GM19025 (cell line): ENCODE data around the gene SOX2.
"Not testable (repeated sequence)": the region's sequence is repeated elsewhere in the genome, so short reads cannot be mapped to it uniquely, and the experiment has no call there.

Source experiments
- ATAC-seq: cut with Tn5 transposase; IDR thresholded peaks from one replicate; pipeline ENCODE4 v1.9.1; 2021; ENCODE audit warnings: mild to moderate bottlenecking, low read depth, moderate library complexity; ENCODE audit not compliant: unreplicated experiment

SOX2 gene

DNA sequence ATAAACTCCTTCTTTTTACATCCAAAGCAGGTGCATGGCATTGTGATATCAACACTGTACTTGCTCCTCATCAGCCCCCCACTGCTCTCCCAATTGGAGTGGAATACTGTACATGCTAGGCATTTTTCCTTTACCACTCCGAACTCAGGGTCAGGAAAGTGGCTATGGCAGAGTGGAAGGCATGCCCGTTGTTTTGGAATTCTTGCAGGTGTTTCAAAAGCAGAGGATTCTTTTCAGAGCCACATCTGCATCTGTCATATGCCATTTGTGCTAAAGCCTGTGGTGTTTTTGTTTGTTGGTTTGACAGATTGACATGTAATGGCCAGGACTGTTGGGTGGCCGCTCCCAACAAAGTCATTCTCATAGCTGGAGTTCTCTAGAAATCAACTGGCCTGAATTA lies 41.7 kb downstream of the SOX2 start:
- no peak for ATAC-seq

DNA sequence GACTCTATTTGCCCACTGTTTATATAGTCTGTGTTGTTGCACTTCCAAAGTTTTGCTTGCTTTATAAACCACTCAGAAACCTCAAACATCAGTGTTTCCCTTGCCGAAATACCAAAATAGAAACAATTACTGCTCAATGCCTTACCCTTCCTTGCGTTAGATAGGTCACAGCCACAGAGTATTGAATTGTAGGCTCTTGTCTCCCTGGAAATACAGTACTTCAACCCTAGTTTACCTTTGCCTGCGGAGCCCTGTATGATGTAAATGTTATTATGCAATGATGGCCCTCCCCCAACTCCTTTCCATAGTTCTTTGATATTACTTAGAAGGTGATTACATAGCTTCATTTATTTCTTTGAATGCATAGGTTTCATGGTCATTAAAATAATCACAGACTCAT lies 44.2 kb downstream of the SOX2 start:
- no peak for ATAC-seq

DNA sequence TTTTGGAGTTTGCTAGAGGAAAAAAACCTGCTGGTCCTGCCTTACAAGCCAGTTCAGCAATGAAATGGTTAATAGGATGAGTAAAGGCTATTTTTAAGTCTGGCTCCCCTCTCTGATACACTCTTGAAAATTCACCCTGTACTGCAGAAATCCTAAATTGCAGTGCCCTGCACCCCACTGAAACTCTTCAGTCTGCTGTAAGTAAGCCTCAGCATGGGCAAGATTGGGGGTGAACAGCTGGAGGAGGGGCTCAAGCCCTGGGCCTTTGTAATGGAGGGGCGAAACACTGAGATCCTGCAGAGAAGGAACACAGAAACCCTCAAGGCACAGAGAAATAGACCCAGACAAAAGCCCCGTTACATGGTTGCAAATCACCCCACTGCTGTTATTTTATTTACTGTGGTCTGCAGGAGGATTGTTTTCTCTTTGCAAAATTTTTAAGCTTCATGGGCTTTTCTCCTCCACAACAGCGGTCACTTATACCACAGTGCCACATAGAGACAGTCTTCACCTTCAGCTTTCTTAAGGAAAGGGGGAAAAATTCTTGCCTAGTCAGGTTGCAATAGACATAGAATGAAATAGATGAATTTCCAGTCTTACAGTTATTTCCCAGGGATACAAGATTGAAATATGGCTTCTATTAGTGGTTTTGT lies 45.0 kb downstream of the SOX2 start:
- no peak for ATAC-seq

DNA sequence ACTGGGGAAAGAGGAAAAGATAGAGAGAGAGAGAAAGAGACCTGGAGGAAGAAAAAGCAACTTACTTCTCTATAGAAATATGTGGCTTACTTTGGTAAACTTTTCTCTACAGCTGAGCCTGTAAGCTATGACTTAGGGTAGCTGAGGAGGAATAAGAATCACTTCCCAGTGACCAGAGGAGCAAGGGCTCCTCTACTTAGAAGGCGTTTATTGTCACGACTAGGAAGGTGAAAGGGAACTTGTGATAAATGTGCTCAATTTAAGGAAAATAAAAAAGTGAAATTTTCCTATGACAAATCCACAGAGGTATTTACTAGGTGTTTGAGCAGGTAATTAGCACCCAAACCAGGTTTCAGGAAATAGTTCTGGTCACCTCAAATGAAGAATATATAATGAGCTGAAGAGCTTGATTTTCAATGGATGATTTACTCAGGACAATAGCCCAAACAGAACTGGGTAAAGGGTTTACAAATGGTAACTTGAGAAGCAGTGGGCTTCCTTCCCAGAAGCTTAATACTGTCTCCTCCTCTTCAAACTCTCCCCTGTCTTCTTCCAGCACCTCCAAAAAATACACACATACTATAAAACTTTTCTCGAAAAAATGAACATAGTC lies 46.1 kb downstream of the SOX2 start:
- ATAC-seq, result no peak

DNA sequence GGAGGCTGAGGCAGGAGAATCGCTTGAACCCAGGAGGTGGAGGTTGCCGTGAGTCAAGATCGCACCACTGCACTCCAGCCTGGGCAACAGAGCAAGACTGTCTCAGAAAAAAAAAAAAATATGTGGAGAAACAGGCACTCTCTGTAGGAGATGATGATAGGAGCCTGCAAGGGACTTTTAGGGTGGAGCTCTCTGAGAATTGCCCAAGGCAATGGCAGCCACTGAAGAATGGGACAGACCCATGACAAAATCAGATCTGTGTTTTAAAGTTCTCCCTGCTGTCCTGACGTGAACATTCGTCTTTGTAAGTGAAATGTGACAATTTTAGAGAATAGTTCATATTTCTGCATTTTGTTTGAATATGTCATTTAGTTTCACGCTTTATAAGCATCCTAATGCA lies 50.2 kb downstream of the SOX2 start:
- no peak for ATAC-seq

DNA sequence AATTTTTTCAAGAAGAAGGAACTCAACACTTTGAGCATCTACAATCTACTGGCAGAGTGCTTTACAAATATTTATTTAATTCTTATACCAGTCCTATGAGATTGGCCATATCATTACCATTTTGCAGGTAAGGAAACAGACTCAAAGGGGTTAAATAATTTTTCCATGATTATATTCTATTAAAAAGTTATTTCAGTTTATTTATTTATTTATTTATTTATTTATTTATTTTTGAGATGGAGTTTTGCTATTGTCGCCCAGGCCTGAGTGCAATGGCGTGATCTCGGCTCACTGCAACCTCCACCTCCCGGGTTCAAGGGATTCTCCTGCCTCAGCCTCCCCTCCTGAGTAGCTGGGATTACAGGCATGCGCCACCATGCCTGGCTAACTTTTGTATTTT lies 52.3 kb downstream of the SOX2 start:
- not testable (repeated sequence) for ATAC-seq
